Calu3 (cell line): Measurements from ENCODE around the gene RAPSN. TPM values are rescaled to one million over a fixed set of nuclear protein-coding genes. Genes with fewer than 3 reads are reported as not detected.

Experiments used
- BruUV-seq: library from RNA; stranded (reverse); fragments of 400-500 nt; replicated peaks from 2 replicates; lab custom pipeline; 2021; lab: Mats Ljungman, UMichigan
- CTCF ChIA-PET: fragments of 300-600 bp; sonication (Branson Sonifier 250); formaldehyde crosslinking; loops from one replicate; lab custom pipeline; 2022; ENCODE audit warnings: antibody characterized with exemption; lab: Charles Lee
- DNase-seq: peaks from one replicate; pipeline ENCODE4 v3.0.0; 2022
- H3K27ac Mint-ChIP-seq: one replicate; pipeline ENCODE4 v1.8.0; 2022; ENCODE audit warnings: mixed read lengths; ENCODE audit not compliant: unreplicated experiment
- H3K27me3 Mint-ChIP-seq: one replicate; pipeline ENCODE4 v1.8.0; 2022; ENCODE audit warnings: mixed read lengths; ENCODE audit not compliant: unreplicated experiment
- H3K36me3 Mint-ChIP-seq: one replicate; pipeline ENCODE4 v1.8.0; 2022; ENCODE audit warnings: mild to moderate bottlenecking, moderate library complexity, mixed read lengths; ENCODE audit not compliant: insufficient read depth, unreplicated experiment
- H3K4me1 Mint-ChIP-seq: one replicate; pipeline ENCODE4 v1.8.0; 2022; ENCODE audit warnings: mild to moderate bottlenecking, low read depth, mixed read lengths; ENCODE audit not compliant: unreplicated experiment
- H3K4me3 Mint-ChIP-seq: one replicate; pipeline ENCODE4 v1.8.0; 2022; ENCODE audit warnings: mild to moderate bottlenecking, low read depth, moderate library complexity, mixed read lengths; ENCODE audit not compliant: unreplicated experiment
- H3K9me3 Mint-ChIP-seq: one replicate; pipeline ENCODE4 v1.8.0; 2022; ENCODE audit warnings: low read depth, mixed read lengths; ENCODE audit not compliant: unreplicated experiment
- CTCF ChIP-seq: fragments of 200-600 bp; IDR thresholded peaks from one replicate; pipeline ENCODE4 v1.8.0; 2022; ENCODE audit warnings: antibody characterized with exemption; ENCODE audit not compliant: unreplicated experiment
- intact Hi-C: fragments of 100-400 bp; cut with micrococcal nuclease; formaldehyde crosslinking; loops from one replicate; pipeline ENCODE4 v1.10.0; 2022; ENCODE audit not compliant: unreplicated experiment
- total RNA-seq: library from RNA; stranded (reverse); gene quantifications from 2 replicates; pipeline ENCODE4 v1.2.3, GENCODE V29; 2022

Gene RAPSN
- total RNA-seq, 1 experiment from 2014 or later, result 1.8 TPM

GRCh38 chr11:47430524-47430923, 18.4 kb downstream of the RAPSN start:
- Mint-ChIP-seq H3K4me3 (no peak overlapping the region), H3K27me3 (no peaks in the 10 kb centered on the region), H3K9me3 (no peaks in the 10 kb centered on the region), H3K36me3 (peaks cover 19% of the 10 kb centered on the region), H3K4me1 (peaks cover 5% of the 10 kb centered on the region), H3K27ac (no peak overlapping the region)
- DNase-seq, result no peak
- TF ChIP-seq CTCF, result no peak
- no TSS peak for BruUV-seq
- intact Hi-C loops, result no loop called here
- CTCF ChIA-PET, result no interaction called here

- CTCF ChIA-PET, result interaction anchor here (0.5 to 1.4 kb wide), 4 partner anchors 14 to 140 kb away, joined by 3 to 6 read pairs (median 3); no protein-coding TSS in a partner anchor
- H3K4me1 Mint-ChIP-seq, result peaks cover 17% of the 10 kb centered on the region
- H3K4me3 Mint-ChIP-seq, result peak within 1 kb of the TSS; percentile 100
- H3K27me3 Mint-ChIP-seq, result no peaks in the 10 kb centered on the region
- no TSS peak for BruUV-seq
- H3K27ac Mint-ChIP-seq, result peak within 1 kb of the TSS; percentile 100
- peaks cover 52% of the 10 kb centered on the region for H3K36me3 Mint-ChIP-seq
- no peaks in the 10 kb centered on the region for H3K9me3 Mint-ChIP-seq
- peak; percentile 99 for DNase-seq
- intact Hi-C loops, result no loop called here
- no peak for TF ChIP-seq CTCF
Measured at GRCh38 chr11:47426062-47426956, 22.6 kb downstream of the RAPSN start, which contains the start of gene PSMC3. PSMC3 (minus strand) TSS chr11:47426439; CDS start chr11:47426279, 160 bp downstream.

GRCh38 chr11:47425611-47426010, 23.3 kb downstream of the RAPSN start:
- peak overlapping the region; percentile 100 for H3K4me3 Mint-ChIP-seq
- intact Hi-C loops, result no loop called here
- no peak for DNase-seq
- peaks cover 17% of the 10 kb centered on the region for H3K4me1 Mint-ChIP-seq
- H3K27me3 Mint-ChIP-seq, result no peaks in the 10 kb centered on the region
- peak overlapping the region; percentile 100 for H3K27ac Mint-ChIP-seq
- CTCF ChIA-PET, result interaction anchor here (1.0 kb wide), 1 partner anchor 13 kb away, joined by 3 read pairs; no protein-coding TSS in a partner anchor
- TF ChIP-seq CTCF, result no peak
- H3K9me3 Mint-ChIP-seq, result no peaks in the 10 kb centered on the region
- H3K36me3 Mint-ChIP-seq, result peaks cover 59% of the 10 kb centered on the region
- BruUV-seq, result TSS peak; percentile 60

DNA sequence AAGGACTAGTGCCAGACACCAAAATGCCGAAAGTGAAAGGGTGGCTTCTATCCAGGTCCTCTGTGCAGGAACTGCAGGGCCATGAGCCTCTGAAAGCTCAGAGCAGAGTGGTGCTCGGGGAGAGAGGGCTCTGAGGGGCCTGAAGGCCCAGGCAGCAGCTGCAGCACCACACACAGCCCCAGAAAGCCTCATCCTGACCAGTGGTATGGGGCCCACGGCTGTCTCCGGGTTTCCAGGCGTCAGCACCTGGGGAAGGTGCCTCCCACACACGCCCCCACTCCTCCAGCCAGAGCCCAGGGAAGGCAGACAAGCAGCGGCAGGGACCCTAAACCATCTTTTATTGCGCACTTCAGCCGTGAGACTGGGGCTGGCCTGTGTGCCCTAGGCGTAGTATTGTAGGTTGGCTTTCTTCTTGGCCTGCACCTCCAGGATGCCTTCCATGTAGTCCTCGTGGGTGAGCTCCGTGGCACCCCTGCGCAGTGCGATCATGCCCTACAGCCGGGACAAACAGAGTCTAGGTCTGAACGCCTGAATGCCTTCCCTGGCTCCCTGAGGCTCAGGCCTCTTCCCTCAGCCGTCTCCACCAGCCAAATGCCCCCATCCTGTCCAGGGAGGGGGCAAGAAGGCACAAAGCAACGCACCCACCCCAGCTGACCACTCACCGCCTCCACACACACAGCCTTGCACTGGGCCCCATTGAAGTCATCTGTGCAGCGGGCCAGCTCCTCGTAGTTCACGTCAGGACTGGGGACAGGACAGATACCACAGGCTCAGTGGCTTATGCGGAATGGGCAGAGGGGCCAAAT, 30.3 kb downstream of the RAPSN start:
- no peak for TF ChIP-seq CTCF
- peaks cover 69% of the 10 kb centered on the region for H3K36me3 Mint-ChIP-seq
- H3K4me3 Mint-ChIP-seq, result no peak overlapping the region
- no peak overlapping the region for H3K27ac Mint-ChIP-seq
- no TSS peak for BruUV-seq
- no peak for DNase-seq
- intact Hi-C loops, result no loop called here
- H3K9me3 Mint-ChIP-seq, result no peaks in the 10 kb centered on the region
- H3K4me1 Mint-ChIP-seq, result peaks cover 8% of the 10 kb centered on the region
- CTCF ChIA-PET, result no interaction called here
- H3K27me3 Mint-ChIP-seq, result no peaks in the 10 kb centered on the region
